Inflammatory macrophage (primary cell): ENCODE data around the gene EPB41L4A.

Experiments used
- DNase-seq, 2 donors: peaks; one replicate each; pipeline ENCODE4 v3.0.0-alpha.2; 2020 to 2022

EPB41L4A gene

GRCh38 chr5:112351225-112351624 lies 67.9 kb downstream of the EPB41L4A start:
- no peak for DNase-seq

GRCh38 chr5:112350626-112351025 lies 68.5 kb downstream of the EPB41L4A start:
- DNase-seq: no peak

GRCh38 chr5:112349371-112349770 lies 69.7 kb downstream of the EPB41L4A start:
- DNase-seq: no peak

GRCh38 chr5:112348915-112349314 lies 70.2 kb downstream of the EPB41L4A start:
- DNase-seq: no peak

GRCh38 chr5:112348387-112348786 lies 70.7 kb downstream of the EPB41L4A start:
- DNase-seq: no peak

GRCh38 chr5:112346411-112347044 lies 72.5 kb downstream of the EPB41L4A start:
- DNase-seq: no peak

GRCh38 chr5:112344540-112344939 lies 74.5 kb downstream of the EPB41L4A start:
- DNase-seq: no peak

GRCh38 chr5:112342389-112342788 lies 76.7 kb downstream of the EPB41L4A start:
- no peak for DNase-seq

- no peak for DNase-seq
These were observed 79.3 kb downstream of the EPB41L4A start for GRCh38 chr5:112339761-112340160.

GRCh38 chr5:112338681-112339337 lies 80.3 kb downstream of the EPB41L4A start:
- no peak for DNase-seq

GRCh38 chr5:112333331-112333781 lies 85.7 kb downstream of the EPB41L4A start:
- DNase-seq: no peak

GRCh38 chr5:112331892-112332291 lies 87.2 kb downstream of the EPB41L4A start:
- no peak for DNase-seq

GRCh38 chr5:112329419-112330090 lies 89.5 kb downstream of the EPB41L4A start:
- DNase-seq: no peak

GRCh38 chr5:112323166-112323565 lies 95.9 kb downstream of the EPB41L4A start:
- DNase-seq: no peak

GRCh38 chr5:112320408-112320807 lies 98.7 kb downstream of the EPB41L4A start:
- no peak for DNase-seq

- no peak for DNase-seq
These were observed 100.7 kb downstream of the EPB41L4A start for GRCh38 chr5:112318346-112318745.

- no peak for DNase-seq
These were observed 101.2 kb downstream of the EPB41L4A start for GRCh38 chr5:112317866-112318265.

- DNase-seq: no peak
These were observed 102.3 kb downstream of the EPB41L4A start for GRCh38 chr5:112316731-112317130.

GRCh38 chr5:112316006-112316405 lies 103.1 kb downstream of the EPB41L4A start:
- no peak for DNase-seq

- DNase-seq: no peak
These were observed 106.5 kb downstream of the EPB41L4A start for GRCh38 chr5:112312295-112313275.

GRCh38 chr5:112310746-112311145 lies 108.3 kb downstream of the EPB41L4A start:
- no peak for DNase-seq

- no peak for DNase-seq
These were observed 110.5 kb downstream of the EPB41L4A start for GRCh38 chr5:112308608-112309007.

- no peak for DNase-seq
These were observed 112.1 kb downstream of the EPB41L4A start for GRCh38 chr5:112306956-112307355.
